H7 (cell line): ENCODE measurements around the gene GRM8. TPM values are rescaled to one million over a fixed set of nuclear protein-coding genes. Genes with fewer than 3 reads are reported as not detected.

Experiments
- DNase-seq: peaks from one replicate; pipeline ENCODE4 v3.0.0; 2012
- H3K27me3 ChIP-seq: 2 replicates; pipeline ENCODE4 v1.6.0; 2011; ENCODE audit warnings: mild to moderate bottlenecking, low read length; ENCODE audit not compliant: control insufficient read depth, insufficient read depth
- H3K36me3 ChIP-seq: replicated peaks from 2 replicates; pipeline ENCODE4 v1.5.1; 2011; ENCODE audit warnings: low read length; ENCODE audit not compliant: control insufficient read depth, insufficient read depth
- H3K4me3 ChIP-seq: 2 replicates; pipeline ENCODE4 v1.5.1; 2011; ENCODE audit warnings: low read depth, mild to moderate bottlenecking, control low read depth, low read length, moderate library complexity; ENCODE audit not compliant: insufficient read depth
- total RNA-seq: library from RNA; depleted of rRNA; stranded (reverse); fragments of >200 nt; shearing (Covaris generic); gene quantifications from 2 replicates; pipeline ENCODE4 v1.2.3, GENCODE V29; 2014; rRNA removed

The GRM8 gene
- total RNA-seq, 1 experiment from 2014 or later, result 1.1 TPM

DNA sequence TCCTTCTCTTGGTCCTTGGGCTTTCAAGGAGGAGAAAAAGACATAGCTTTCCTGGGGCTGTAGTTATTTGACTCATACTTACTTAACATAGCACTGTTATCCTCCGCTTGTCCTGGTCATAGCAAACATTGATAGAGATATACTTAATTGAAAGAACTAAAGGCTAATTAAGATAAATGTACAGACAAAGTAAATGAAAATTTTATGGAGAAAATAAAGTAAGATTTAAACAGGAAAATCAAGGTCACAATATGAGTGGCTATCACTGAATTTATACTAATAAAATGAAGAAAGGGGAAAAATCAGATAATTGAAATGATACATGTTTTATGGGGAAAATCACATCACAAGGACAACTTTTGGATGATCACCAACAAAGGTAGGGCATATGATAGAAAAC lies 849.7 kb downstream of the GRM8 start:
- no peaks in the 10 kb centered on the region for H3K27me3 ChIP-seq
- H3K4me3 ChIP-seq, result no peak overlapping the region
- no peak for DNase-seq
- no peaks in the 10 kb centered on the region for H3K36me3 ChIP-seq

DNA sequence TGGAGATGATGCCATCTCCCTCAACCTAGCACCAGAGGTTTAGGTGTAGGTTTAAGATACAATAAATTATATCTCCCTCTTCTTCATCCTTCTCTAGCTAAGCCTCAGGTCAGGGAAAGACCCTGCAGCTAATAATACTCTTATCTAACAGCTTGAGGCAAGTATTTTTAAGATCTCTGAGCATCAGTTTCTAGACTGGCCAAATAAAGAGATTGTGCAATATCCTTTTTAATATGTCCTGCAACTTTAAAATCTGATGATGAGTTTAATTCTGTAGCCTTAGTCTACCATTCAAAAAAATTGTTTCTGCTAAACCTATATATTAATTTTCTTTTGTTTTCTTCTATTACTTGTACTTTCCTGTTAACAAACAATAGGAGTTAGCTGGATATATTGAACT lies 850.8 kb downstream of the GRM8 start:
- no peaks in the 10 kb centered on the region for H3K27me3 ChIP-seq
- DNase-seq, result no peak
- H3K36me3 ChIP-seq, result no peaks in the 10 kb centered on the region
- no peak overlapping the region for H3K4me3 ChIP-seq

DNA sequence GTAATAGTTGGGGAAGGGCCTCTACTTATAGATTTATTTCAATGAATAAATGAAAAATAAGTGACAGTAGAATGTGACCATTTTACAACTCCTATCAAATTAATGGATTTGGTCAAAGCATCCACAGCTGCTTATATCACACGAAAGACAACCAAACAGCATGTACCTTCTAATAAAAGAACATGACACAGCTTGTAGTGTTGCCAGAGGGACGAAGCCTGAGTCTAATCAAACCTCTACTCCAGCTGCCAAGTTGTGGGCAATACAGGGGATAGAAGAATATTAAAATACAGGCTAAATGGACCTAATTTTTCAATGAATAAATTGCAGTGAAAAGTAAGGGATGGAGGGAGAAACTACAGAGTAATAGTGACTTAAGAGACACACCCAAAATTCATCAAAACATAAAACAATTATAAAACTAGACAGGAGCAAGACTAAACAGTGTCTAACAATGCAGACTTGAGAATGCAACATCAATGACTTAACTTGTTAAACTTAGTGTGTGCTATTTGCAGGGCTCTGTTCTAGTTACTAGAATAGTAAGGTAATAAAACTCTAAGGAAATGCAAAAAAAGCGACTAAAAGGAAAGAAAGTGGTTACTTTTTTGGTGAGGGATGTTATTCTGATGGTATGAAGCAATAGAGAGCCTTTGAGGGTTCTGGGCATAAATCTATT lies 853.8 kb downstream of the GRM8 start:
- DNase-seq, result no peak
- no peaks in the 10 kb centered on the region for H3K27me3 ChIP-seq
- no peak overlapping the region for H3K4me3 ChIP-seq
- H3K36me3 ChIP-seq, result no peaks in the 10 kb centered on the region

DNA sequence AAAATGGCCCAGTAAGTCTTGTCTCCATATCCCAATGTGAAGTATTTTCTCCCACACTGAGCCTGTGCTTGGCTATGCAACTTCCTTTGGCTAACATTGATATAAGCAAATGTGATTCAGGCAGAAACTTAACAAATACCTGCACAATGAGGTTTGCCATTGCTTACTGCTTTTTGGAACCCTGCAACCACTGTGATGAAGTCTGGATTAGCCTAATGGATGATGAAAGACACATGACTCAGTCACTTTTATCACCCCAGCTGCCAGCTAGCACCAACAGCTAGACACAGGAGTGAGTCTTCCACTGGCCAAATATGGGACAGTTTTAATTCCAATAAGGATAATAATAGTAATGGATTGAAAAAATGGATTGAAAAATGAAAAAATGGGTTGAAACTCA lies 854.5 kb downstream of the GRM8 start:
- H3K27me3 ChIP-seq, result no peaks in the 10 kb centered on the region
- no peak for DNase-seq
- H3K4me3 ChIP-seq, result no peak overlapping the region
- H3K36me3 ChIP-seq, result no peaks in the 10 kb centered on the region

- Histone ChIP-seq H3K36me3 (no peaks in the 10 kb centered on the region), H3K27me3 (no peaks in the 10 kb centered on the region), H3K4me3 (no peak overlapping the region)
- DNase-seq, result no peak
Observed at GRCh38 chr7:126394406-126394805, 858.3 kb downstream of the GRM8 start.

Other genes starting within 250 kb of the GRM8 start
- 2.4 and 4.6 TPM in 2 replicates for gene ZNF800, start 139.8 kb upstream of the GRM8 start, total RNA-seq